ENCODE data around the gene PHETA1. TPM values are rescaled to one million over a fixed set of nuclear protein-coding genes. Genes with fewer than 3 reads are reported as not detected.

Gene PHETA1
- polyA plus RNA-seq, 1 of the 3 experiments (the other 2 are of a cell fraction), result 7.3 TPM

DNA sequence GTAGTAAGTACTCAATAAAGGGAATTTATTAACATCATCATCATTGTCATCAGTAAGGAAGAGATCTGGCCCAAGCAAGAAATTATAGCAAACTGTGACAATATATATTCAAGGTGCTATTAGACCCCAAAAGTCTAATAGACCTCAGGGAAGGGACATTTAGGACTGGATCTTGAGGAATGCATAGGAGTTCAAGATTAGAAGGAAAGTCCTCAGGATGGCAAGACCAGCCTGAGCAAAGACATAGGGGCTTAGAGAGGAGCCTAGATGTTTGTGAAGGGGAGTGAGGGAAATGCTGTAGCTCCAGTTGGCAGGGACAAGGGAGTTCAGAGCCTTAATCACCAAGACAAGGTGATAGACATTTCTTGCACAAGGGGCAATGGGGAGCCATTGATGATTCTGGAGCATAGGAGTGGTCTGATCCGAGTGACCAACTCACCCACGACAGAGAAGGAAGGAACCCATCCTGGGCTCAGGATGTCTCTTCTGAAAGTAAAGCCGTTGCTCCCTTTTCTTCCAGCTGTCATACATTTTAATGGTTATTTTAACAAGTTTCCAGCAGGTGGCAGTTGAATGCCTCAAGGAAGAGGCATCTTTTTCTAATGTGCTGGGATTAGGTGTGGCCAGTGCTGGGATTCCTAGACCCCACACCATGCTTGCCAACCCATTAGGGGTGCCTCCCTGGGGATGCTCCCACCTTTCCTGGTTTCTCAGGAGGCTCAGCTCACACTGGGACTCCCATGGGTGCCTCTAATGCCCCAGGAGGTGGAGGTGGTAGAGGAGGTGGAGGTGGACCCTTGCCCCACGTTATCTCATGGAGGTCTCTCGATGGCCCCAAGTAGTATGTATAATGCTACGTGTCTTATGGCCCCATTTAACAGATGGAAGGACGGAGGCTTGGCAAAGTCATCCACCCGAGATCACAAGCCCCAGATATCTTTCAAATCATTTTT, 37.8 kb downstream of the PHETA1 start:
- Histone ChIP-seq H3K4me3 (ENCODE audit: low read depth in 2 of 2, low read length in 1 of 2) (no peak overlapping the region), H3K9me3 (no peaks in the 10 kb centered on the region), H3K9me2 (no peaks in the 10 kb centered on the region), H3K4me2 (no peak overlapping the region), H2AFZ (ENCODE audit: low read depth) (no peak overlapping the region; the same call in 1 of the 2 replicates), H3K36me3 (replicated peaks in 1 of 2; ENCODE audit: control insufficient read depth in 1 of 2, insufficient read depth in 2 of 2, low read length in 1 of 2) (no peaks in the 10 kb centered on the region), H3F3A (replicated peaks; ENCODE audit: insufficient read depth) (peaks cover 6% of the 10 kb centered on the region), H4K20me1 (ENCODE audit: insufficient read depth) (no peaks in the 10 kb centered on the region), H3K9ac (no peak overlapping the region), H3K4me1 (ENCODE audit: control insufficient read depth in 1 of 2, insufficient read depth in 2 of 2, low read depth in 1 of 2, low read length in 1 of 2) (no peaks in the 10 kb centered on the region), H3K79me2 (ENCODE audit: insufficient read depth) (no peaks in the 10 kb centered on the region), H3K27ac (ENCODE audit: low read depth in 2 of 2, low read length in 1 of 2) (no peak overlapping the region), H3K27me3 (ENCODE audit: insufficient read depth) (peaks cover 9% of the 10 kb centered on the region; the same call in 1 of the 2 replicates)
- TF ChIP-seq, protein P1, sequence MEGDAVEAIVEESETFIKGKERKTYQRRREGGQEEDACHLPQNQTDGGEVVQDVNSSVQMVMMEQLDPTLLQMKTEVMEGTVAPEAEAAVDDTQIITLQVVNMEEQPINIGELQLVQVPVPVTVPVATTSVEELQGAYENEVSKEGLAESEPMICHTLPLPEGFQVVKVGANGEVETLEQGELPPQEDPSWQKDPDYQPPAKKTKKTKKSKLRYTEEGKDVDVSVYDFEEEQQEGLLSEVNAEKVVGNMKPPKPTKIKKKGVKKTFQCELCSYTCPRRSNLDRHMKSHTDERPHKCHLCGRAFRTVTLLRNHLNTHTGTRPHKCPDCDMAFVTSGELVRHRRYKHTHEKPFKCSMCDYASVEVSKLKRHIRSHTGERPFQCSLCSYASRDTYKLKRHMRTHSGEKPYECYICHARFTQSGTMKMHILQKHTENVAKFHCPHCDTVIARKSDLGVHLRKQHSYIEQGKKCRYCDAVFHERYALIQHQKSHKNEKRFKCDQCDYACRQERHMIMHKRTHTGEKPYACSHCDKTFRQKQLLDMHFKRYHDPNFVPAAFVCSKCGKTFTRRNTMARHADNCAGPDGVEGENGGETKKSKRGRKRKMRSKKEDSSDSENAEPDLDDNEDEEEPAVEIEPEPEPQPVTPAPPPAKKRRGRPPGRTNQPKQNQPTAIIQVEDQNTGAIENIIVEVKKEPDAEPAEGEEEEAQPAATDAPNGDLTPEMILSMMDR (IDR thresholded peaks at IDR 0.05), result peak; percentile 58
- no peak for TF ChIP-seq TCF12 (IDR thresholded peaks at IDR 0.05)
- TF ChIP-seq SMC3 (IDR thresholded peaks at IDR 0.05; ENCODE audit: low read depth, low read length), result peak; percentile 43; the same call in 1 of the 2 replicates
- TF ChIP-seq RAD21 (IDR thresholded peaks at IDR 0.05; ENCODE audit: low read length), result peak; percentile 67
- no peak for TF ChIP-seq TAF1 (IDR thresholded peaks at IDR 0.05; ENCODE audit: borderline replicate concordance, low read depth, low read length)
- 41% methylated on average over 8 of the region's 8 CpGs for WGBS (ENCODE audit: low lambda C conversion rate)
- no peak for DNase-seq
- CTCF ChIA-PET, result interaction anchor here (0.6 to 2.3 kb wide), 13 partner anchors 11 to 197 kb away, joined by 3 to 9 read pairs (median 3); no protein-coding TSS in a partner anchor
- POLR2A ChIA-PET, result no interaction called here

DNA sequence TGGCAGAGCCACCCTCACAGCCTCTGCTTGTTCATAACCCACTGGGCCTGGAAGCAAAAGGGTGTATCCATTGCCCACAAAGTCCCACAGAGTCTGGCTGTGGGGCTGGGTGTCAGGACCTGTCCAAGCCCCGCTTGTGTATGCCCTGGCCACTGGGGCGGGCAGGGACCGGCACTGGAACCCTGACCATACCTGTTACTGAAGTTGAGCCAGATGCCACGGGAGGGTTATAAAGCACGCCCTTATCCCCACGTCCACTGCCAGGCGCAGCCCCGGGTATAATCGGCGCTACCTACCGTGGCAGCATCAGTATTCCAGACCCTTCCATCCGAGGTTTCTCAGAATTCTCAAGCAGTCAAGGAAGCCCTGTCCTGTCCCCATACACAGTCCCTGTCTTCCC, 40.8 kb downstream of the PHETA1 start:
- ChIA-PET CTCF (interaction anchor here (1.0 to 1.1 kb wide), 2 partner anchors 39 to 69 kb away, joined by 3 read pairs; no protein-coding TSS in a partner anchor), POLR2A (no interaction called here)
- DNase-seq, result no peak
- no peaks in the 10 kb centered on the region for H3K79me2 ChIP-seq (ENCODE audit: insufficient read depth)
- H3K9me2 ChIP-seq, result no peaks in the 10 kb centered on the region
- H3K9me3 ChIP-seq, result no peaks in the 10 kb centered on the region
- no peak overlapping the region for H3K4me2 ChIP-seq
- no peaks in the 10 kb centered on the region for H4K20me1 ChIP-seq (ENCODE audit: insufficient read depth)
- H2AFZ ChIP-seq (ENCODE audit: low read depth), result no peak overlapping the region
- no peaks in the 10 kb centered on the region for H3K36me3 ChIP-seq (replicated peaks in 1 of 2; ENCODE audit: control insufficient read depth in 1 of 2, insufficient read depth in 2 of 2, low read length in 1 of 2)
- H3K27ac ChIP-seq (ENCODE audit: low read depth in 2 of 2, low read length in 1 of 2), result no peak overlapping the region
- no peak overlapping the region for H3K4me3 ChIP-seq (ENCODE audit: low read depth in 2 of 2, low read length in 1 of 2)
- 74% methylated on average over 3 of the region's 12 CpGs for WGBS (ENCODE audit: low lambda C conversion rate)
- H3K4me1 ChIP-seq (ENCODE audit: control insufficient read depth in 1 of 2, insufficient read depth in 2 of 2, low read depth in 1 of 2, low read length in 1 of 2), result peaks cover 0 to 2% of the 10 kb centered on the region in 2 experiments; a peak in 1 of 4 replicates
- H3K9ac ChIP-seq, result no peak overlapping the region
- peaks cover 6% of the 10 kb centered on the region for H3F3A ChIP-seq (replicated peaks; ENCODE audit: insufficient read depth)
- TF ChIP-seq NRF1 (IDR thresholded peaks at IDR 0.05; ENCODE audit: low read depth, low read length) (no peak), RCOR1 (IDR thresholded peaks at IDR 0.05; ENCODE audit: low read length) (no peak), MXI1 (IDR thresholded peaks at IDR 0.05; ENCODE audit: low read depth, low read length) (no peak), TAF1 (IDR thresholded peaks at IDR 0.05; ENCODE audit: borderline replicate concordance, low read depth, low read length) (no peak), SIN3A (IDR thresholded peaks at IDR 0.05; ENCODE audit: borderline replicate concordance, low read depth, low read length) (no peak), RFX5 (IDR thresholded peaks at IDR 0.05; ENCODE audit: low read length) (no peak), MEF2A (IDR thresholded peaks at IDR 0.05; ENCODE audit: borderline replicate concordance, low read depth) (no peak), NFIC (IDR thresholded peaks at IDR 0.05; ENCODE audit: borderline replicate concordance) (no peak), EP300 (IDR thresholded peaks at IDR 0.05; ENCODE audit: borderline replicate concordance in 1 of 2, low read depth in 1 of 2, low read length in 1 of 2) (no peak), FOXM1 (IDR thresholded peaks at IDR 0.05; ENCODE audit: low read depth) (no peak), SMC3 (IDR thresholded peaks at IDR 0.05; ENCODE audit: low read depth, low read length) (no peak), TCF12 (IDR thresholded peaks at IDR 0.05) (no peak), GATA2 (CRISPR knock-in tag; IDR thresholded peaks at IDR 0.05) (no peak), JUND (IDR thresholded peaks at IDR 0.05) (no peak), FOSL2 (IDR thresholded peaks at IDR 0.05; ENCODE audit: borderline replicate concordance, low read depth) (no peak), EZH2phosphoT487 (IDR thresholded peaks at IDR 0.05; ENCODE audit: borderline replicate concordance, low read depth) (no peak)
- peaks cover 5% of the 10 kb centered on the region; the same call in 1 of the 2 replicates for H3K27me3 ChIP-seq (ENCODE audit: insufficient read depth)
